IPS-11a (cell line): ENCODE results near the gene OLFM1.
A peak's percentile ranks its signal among the peaks of the same experiment; 100 is the strongest.

Experiments
- H3K4me3 ChIP-seq: one replicate; pipeline ENCODE4 v1.5.1; 2013; ENCODE audit warnings: low read depth, low read length, control low read depth

OLFM1 gene

GRCh38 chr9:135075234-135076142, 12.0 kb upstream of the OLFM1 start:
- peak overlapping the region; percentile 47 for H3K4me3 ChIP-seq

- H3K4me3 ChIP-seq: peak overlapping the region; percentile 8
Measured at GRCh38 chr9:135076143-135076875, 11.2 kb upstream of the OLFM1 start.

GRCh38 chr9:135076876-135077430, 10.5 kb upstream of the OLFM1 start:
- no peak overlapping the region for H3K4me3 ChIP-seq

- H3K4me3 ChIP-seq: no peak overlapping the region
Measured at GRCh38 chr9:135077497-135078200, 9.8 kb upstream of the OLFM1 start.

- H3K4me3 ChIP-seq: no peak overlapping the region
Measured at GRCh38 chr9:135078361-135078821, 9.1 kb upstream of the OLFM1 start.

GRCh38 chr9:135079018-135079417, 8.4 kb upstream of the OLFM1 start:
- no peak overlapping the region for H3K4me3 ChIP-seq

- no peak overlapping the region for H3K4me3 ChIP-seq
Measured at GRCh38 chr9:135079676-135080075, 7.8 kb upstream of the OLFM1 start.

GRCh38 chr9:135080286-135081263, 6.9 kb upstream of the OLFM1 start:
- no peak overlapping the region for H3K4me3 ChIP-seq

GRCh38 chr9:135081264-135081660, 6.2 kb upstream of the OLFM1 start:
- no peak overlapping the region for H3K4me3 ChIP-seq

GRCh38 chr9:135081731-135082130, 5.7 kb upstream of the OLFM1 start:
- no peak overlapping the region for H3K4me3 ChIP-seq

GRCh38 chr9:135082536-135082935, 4.9 kb upstream of the OLFM1 start:
- no peak overlapping the region for H3K4me3 ChIP-seq

- H3K4me3 ChIP-seq: no peak overlapping the region
Measured at GRCh38 chr9:135083241-135083810, 4.1 kb upstream of the OLFM1 start.

GRCh38 chr9:135083831-135084230, 3.6 kb upstream of the OLFM1 start:
- H3K4me3 ChIP-seq: no peak overlapping the region

- H3K4me3 ChIP-seq: no peak overlapping the region
Measured at GRCh38 chr9:135084262-135084661, 3.2 kb upstream of the OLFM1 start.

- H3K4me3 ChIP-seq: no peak overlapping the region
Measured at GRCh38 chr9:135084881-135085760, 2.3 kb upstream of the OLFM1 start.

- no peak overlapping the region for H3K4me3 ChIP-seq
Measured at GRCh38 chr9:135085830-135086546, 1.5 kb upstream of the OLFM1 start.

GRCh38 chr9:135086597-135087488, 625 bp upstream of the OLFM1 start:
- no peak overlapping the region for H3K4me3 ChIP-seq
